ENCODE measurements around the gene B3GALNT2.
A peak's percentile ranks its signal among the peaks of the same experiment; 100 is the strongest.

Gene B3GALNT2

GRCh38 chr1:235504494-235505222 lies 406 bp upstream of the B3GALNT2 start:
- TF ChIP-seq CTCF (IDR thresholded peaks at IDR 0.05; ENCODE audit: poor library complexity, severe bottlenecking), result peak; percentile 79
- no peaks in the 10 kb centered on the region for H3K9me3 ChIP-seq (ENCODE audit: severe bottlenecking)
- peak overlapping the region; percentile 95 for H3K27ac ChIP-seq (ENCODE audit: poor library complexity, severe bottlenecking)
- no peaks in the 10 kb centered on the region for H3K27me3 ChIP-seq (ENCODE audit: insufficient read depth, poor library complexity, severe bottlenecking)
- peak; percentile 93 for DNase-seq (ENCODE audit: low spot score)
- H3K4me3 ChIP-seq (ENCODE audit: severe bottlenecking), result peak overlapping the region; percentile 76
- peaks cover 11% of the 10 kb centered on the region for H3K4me1 ChIP-seq (ENCODE audit: insufficient read depth, poor library complexity, severe bottlenecking)
- ATAC-seq (ENCODE audit: low read depth), result peak; percentile 76
- H3K36me3 ChIP-seq (ENCODE audit: low read depth), result no peaks in the 10 kb centered on the region

GRCh38 chr1:235503403-235504121 lies 690 bp downstream of the B3GALNT2 start:
- no peak for DNase-seq (ENCODE audit: low spot score)
- Histone ChIP-seq H3K4me1 (ENCODE audit: insufficient read depth, poor library complexity, severe bottlenecking) (peaks cover 11% of the 10 kb centered on the region), H3K27ac (ENCODE audit: poor library complexity, severe bottlenecking) (peak overlapping the region; percentile 95), H3K4me3 (ENCODE audit: severe bottlenecking) (peak overlapping the region; percentile 76), H3K27me3 (ENCODE audit: insufficient read depth, poor library complexity, severe bottlenecking) (no peaks in the 10 kb centered on the region), H3K36me3 (ENCODE audit: low read depth) (no peaks in the 10 kb centered on the region), H3K9me3 (ENCODE audit: severe bottlenecking) (no peaks in the 10 kb centered on the region)
- no peak for ATAC-seq (ENCODE audit: low read depth)
- TF ChIP-seq CTCF (IDR thresholded peaks at IDR 0.05; ENCODE audit: poor library complexity, severe bottlenecking), result no peak

GRCh38 chr1:235502601-235503402 lies 1.4 kb downstream of the B3GALNT2 start:
- Histone ChIP-seq H3K4me3 (ENCODE audit: severe bottlenecking) (peak overlapping the region; percentile 76), H3K36me3 (ENCODE audit: low read depth) (no peaks in the 10 kb centered on the region), H3K27ac (ENCODE audit: poor library complexity, severe bottlenecking) (peak overlapping the region; percentile 95), H3K9me3 (ENCODE audit: severe bottlenecking) (no peaks in the 10 kb centered on the region), H3K4me1 (ENCODE audit: insufficient read depth, poor library complexity, severe bottlenecking) (peaks cover 11% of the 10 kb centered on the region), H3K27me3 (ENCODE audit: insufficient read depth, poor library complexity, severe bottlenecking) (no peaks in the 10 kb centered on the region)
- TF ChIP-seq CTCF (IDR thresholded peaks at IDR 0.05; ENCODE audit: poor library complexity, severe bottlenecking), result no peak
- ATAC-seq (ENCODE audit: low read depth), result no peak
- no peak for DNase-seq (ENCODE audit: low spot score)

- Histone ChIP-seq H3K4me1 (ENCODE audit: insufficient read depth, poor library complexity, severe bottlenecking) (peaks cover 11% of the 10 kb centered on the region), H3K9me3 (ENCODE audit: severe bottlenecking) (no peaks in the 10 kb centered on the region), H3K36me3 (ENCODE audit: low read depth) (peaks cover under 1% of the 10 kb centered on the region), H3K4me3 (ENCODE audit: severe bottlenecking) (no peak overlapping the region), H3K27me3 (ENCODE audit: insufficient read depth, poor library complexity, severe bottlenecking) (no peaks in the 10 kb centered on the region), H3K27ac (ENCODE audit: poor library complexity, severe bottlenecking) (no peak overlapping the region)
- ATAC-seq (ENCODE audit: low read depth), result 0 out of 3 replicates have a peak, but pooled peaks have one; percentile 18
- TF ChIP-seq CTCF (IDR thresholded peaks at IDR 0.05; ENCODE audit: poor library complexity, severe bottlenecking), result no peak
- no peak for DNase-seq (ENCODE audit: low spot score)
These were observed 3.2 kb downstream of the B3GALNT2 start for GRCh38 chr1:235500971-235501540.

Measured in RWPE2 (cell line).